ENCODE results near the gene DEPP1. TPM values are rescaled to one million over a fixed set of nuclear protein-coding genes. Genes with fewer than 3 reads are reported as not detected.

DEPP1 gene
- polyA plus RNA-seq, 1 experiment: 11.9 TPM

DNA sequence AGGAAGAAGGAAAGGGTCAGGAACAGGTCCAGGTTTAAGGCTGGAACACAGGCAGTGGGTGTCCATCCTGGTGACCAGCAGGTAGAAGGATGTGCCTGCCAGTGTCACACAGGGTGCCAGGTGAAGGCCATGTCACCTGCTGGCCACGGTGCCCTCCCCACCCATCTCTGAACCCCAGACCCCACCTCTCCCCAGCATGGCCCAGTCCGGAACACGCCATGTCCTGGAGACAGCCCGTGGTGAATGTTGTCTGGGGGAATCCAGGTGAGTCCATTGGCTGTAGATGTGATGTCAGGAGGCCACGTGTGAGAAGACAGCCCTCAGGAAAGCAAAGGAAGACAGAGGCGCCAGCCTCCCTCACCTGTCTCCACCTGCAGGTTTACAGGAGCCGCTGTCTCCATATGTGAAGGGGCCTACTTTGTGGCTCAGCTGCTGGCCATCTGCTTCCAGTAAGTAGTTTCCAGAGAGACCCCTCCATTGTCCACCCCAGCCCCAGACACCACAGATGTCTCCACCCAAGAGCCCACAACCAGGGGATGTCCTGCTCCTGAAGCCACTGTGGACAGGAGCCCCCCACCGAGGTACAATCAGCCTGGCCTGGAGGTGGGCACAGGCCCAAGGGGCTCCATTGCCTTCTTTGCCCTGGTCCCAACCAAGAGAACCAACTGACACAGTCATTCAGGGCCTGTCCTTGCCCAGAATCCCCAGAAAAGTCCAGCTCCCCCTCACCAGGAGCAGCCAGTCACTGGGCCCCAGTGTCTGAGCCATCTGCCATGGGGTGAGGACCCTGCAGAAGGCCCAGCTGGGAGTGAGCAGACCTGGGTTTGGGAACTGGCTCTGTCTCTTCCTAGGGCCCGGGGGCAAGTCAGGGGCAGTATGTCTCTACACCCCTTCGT lies 46.7 kb downstream of the DEPP1 start:
- ChIA-PET POLR2A (no interaction called here), CTCF (interaction anchor here (0.9 to 8.1 kb wide), 28 partner anchors 8 to 320 kb away, joined by 3 to 87 read pairs (median 4); partner anchors contain the start of gene DEPP1)
- H3K36me3 ChIP-seq (ENCODE audit: control insufficient read depth, insufficient read depth, low read length): no peaks in the 10 kb centered on the region
- peaks cover 5% of the 10 kb centered on the region for H3K27me3 ChIP-seq (ENCODE audit: control insufficient read depth, insufficient read depth, low read length)
- H3K4me3 ChIP-seq (ENCODE audit: low read depth, low read length): no peak overlapping the region
- DNase-seq (ENCODE audit: low read depth): no peak
- TF ChIP-seq, protein P1, sequence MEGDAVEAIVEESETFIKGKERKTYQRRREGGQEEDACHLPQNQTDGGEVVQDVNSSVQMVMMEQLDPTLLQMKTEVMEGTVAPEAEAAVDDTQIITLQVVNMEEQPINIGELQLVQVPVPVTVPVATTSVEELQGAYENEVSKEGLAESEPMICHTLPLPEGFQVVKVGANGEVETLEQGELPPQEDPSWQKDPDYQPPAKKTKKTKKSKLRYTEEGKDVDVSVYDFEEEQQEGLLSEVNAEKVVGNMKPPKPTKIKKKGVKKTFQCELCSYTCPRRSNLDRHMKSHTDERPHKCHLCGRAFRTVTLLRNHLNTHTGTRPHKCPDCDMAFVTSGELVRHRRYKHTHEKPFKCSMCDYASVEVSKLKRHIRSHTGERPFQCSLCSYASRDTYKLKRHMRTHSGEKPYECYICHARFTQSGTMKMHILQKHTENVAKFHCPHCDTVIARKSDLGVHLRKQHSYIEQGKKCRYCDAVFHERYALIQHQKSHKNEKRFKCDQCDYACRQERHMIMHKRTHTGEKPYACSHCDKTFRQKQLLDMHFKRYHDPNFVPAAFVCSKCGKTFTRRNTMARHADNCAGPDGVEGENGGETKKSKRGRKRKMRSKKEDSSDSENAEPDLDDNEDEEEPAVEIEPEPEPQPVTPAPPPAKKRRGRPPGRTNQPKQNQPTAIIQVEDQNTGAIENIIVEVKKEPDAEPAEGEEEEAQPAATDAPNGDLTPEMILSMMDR (IDR thresholded peaks at IDR 0.05; ENCODE audit: insufficient read depth, low read depth, low read length): no peak

- POLR2A ChIA-PET: no interaction called here
- peaks cover 6% of the 10 kb centered on the region for H3K27me3 ChIP-seq (ENCODE audit: control insufficient read depth, insufficient read depth, low read length)
- H3K36me3 ChIP-seq (ENCODE audit: control insufficient read depth, insufficient read depth, low read length): no peaks in the 10 kb centered on the region
- no peak overlapping the region for H3K4me3 ChIP-seq (ENCODE audit: low read depth, low read length)
- CTCF ChIA-PET: interaction anchor here (1.0 to 8.1 kb wide), 5 partner anchors 23 to 48 kb away, joined by 3 to 87 read pairs (median 9); partner anchors contain the start of gene DEPP1
- TF ChIP-seq, protein P1 (IDR thresholded peaks at IDR 0.05; ENCODE audit: insufficient read depth, low read depth, low read length): no peak
- no peak for DNase-seq (ENCODE audit: low read depth)
These were observed 47.5 kb downstream of the DEPP1 start for GRCh38 chr10:44930904-44931620.

- ChIA-PET POLR2A (no interaction called here), CTCF (interaction anchor here (0.9 to 1.9 kb wide), 3 partner anchors 36 to 65 kb away, joined by 3 to 5 read pairs (median 4); no protein-coding TSS in a partner anchor)
- Histone ChIP-seq H3K4me3 (ENCODE audit: low read depth, low read length) (no peak overlapping the region), H3K27me3 (ENCODE audit: control insufficient read depth, insufficient read depth, low read length) (peaks cover 7% of the 10 kb centered on the region), H3K36me3 (ENCODE audit: control insufficient read depth, insufficient read depth, low read length) (no peaks in the 10 kb centered on the region)
- TF ChIP-seq, protein P1 (IDR thresholded peaks at IDR 0.05; ENCODE audit: insufficient read depth, low read depth, low read length): no peak
- no peak for DNase-seq (ENCODE audit: low read depth)
These were observed 49.0 kb downstream of the DEPP1 start for GRCh38 chr10:44929356-44930255.

GRCh38 chr10:44928462-44928861 lies 50.1 kb downstream of the DEPP1 start:
- ChIA-PET CTCF (interaction anchor here (0.9 to 1.9 kb wide), 3 partner anchors 37 to 66 kb away, joined by 3 to 5 read pairs (median 4); no protein-coding TSS in a partner anchor), POLR2A (no interaction called here)
- Histone ChIP-seq H3K27me3 (ENCODE audit: control insufficient read depth, insufficient read depth, low read length) (peaks cover 7% of the 10 kb centered on the region), H3K4me3 (ENCODE audit: low read depth, low read length) (no peak overlapping the region), H3K36me3 (ENCODE audit: control insufficient read depth, insufficient read depth, low read length) (no peaks in the 10 kb centered on the region)
- no peak for DNase-seq (ENCODE audit: low read depth)
- TF ChIP-seq, protein P1 (IDR thresholded peaks at IDR 0.05; ENCODE audit: insufficient read depth, low read depth, low read length): no peak
